ENCODE results near the gene ZBTB2. TPM values are rescaled to one million over a fixed set of nuclear protein-coding genes. Genes with fewer than 3 reads are reported as not detected.
"Not testable (repeated sequence)": the region's sequence is repeated elsewhere in the genome, so short reads cannot be mapped to it uniquely, and the experiment has no call there.

ZBTB2 gene
- total RNA-seq, 2 experiments from 2014 or later: 28.5 to 28.9 TPM

- POLR2A ChIA-PET: no interaction called here
- Mint-ChIP-seq H3K9me3 (no peaks in the 10 kb centered on the region), H3K4me3 (no peak overlapping the region), H3K36me3 (peaks cover 6% of the 10 kb centered on the region), H3K4me1 (peaks cover 7% of the 10 kb centered on the region), H3K27me3 (peaks cover 3% of the 10 kb centered on the region), H3K27ac (no peak overlapping the region)
- DNase-seq: no peak
- no peak for ATAC-seq (ENCODE audit: low read depth)
Measured at GRCh38 chr6:151353795-151354194, 37.6 kb downstream of the ZBTB2 start.

DNA sequence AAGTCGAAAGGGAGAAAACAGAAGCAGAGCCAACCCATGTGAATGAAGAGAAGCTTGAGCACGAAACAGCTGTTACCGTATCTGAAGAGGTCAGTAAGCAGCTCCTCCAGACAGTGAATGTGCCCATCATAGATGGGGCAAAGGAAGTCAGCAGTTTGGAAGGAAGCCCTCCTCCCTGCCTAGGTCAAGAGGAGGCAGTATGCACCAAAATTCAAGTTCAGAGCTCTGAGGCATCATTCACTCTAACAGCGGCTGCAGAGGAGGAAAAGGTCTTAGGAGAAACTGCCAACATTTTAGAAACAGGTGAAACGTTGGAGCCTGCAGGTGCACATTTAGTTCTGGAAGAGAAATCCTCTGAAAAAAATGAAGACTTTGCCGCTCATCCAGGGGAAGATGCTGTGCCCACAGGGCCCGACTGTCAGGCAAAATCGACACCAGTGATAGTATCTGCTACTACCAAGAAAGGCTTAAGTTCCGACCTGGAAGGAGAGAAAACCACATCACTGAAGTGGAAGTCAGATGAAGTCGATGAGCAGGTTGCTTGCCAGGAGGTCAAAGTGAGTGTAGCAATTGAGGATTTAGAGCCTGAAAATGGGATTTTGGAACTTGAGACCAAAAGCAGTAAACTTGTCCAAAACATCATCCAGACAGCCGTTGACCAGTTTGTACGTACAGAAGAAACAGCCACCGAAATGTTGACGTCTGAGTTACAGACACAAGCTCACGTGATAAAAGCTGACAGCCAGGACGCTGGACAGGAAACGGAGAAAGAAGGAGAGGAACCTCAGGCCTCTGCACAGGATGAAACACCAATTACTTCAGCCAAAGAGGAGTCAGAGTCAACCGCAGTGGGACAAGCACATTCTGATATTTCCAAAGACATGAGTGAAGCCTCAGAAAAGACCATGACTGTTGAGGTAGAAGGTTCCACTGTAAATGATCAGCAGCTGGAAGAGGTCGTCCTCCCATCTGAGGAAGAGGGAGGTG lies 38.7 kb downstream of the ZBTB2 start:
- H3K4me1 Mint-ChIP-seq: peaks cover under 1% of the 10 kb centered on the region
- H3K36me3 Mint-ChIP-seq: no peaks in the 10 kb centered on the region
- DNase-seq: no peak
- H3K27ac Mint-ChIP-seq: no peak overlapping the region
- POLR2A ChIA-PET: no interaction called here
- no peaks in the 10 kb centered on the region for H3K9me3 Mint-ChIP-seq
- peaks cover 3% of the 10 kb centered on the region for H3K27me3 Mint-ChIP-seq
- no peak for ATAC-seq (ENCODE audit: low read depth)
- no peak overlapping the region for H3K4me3 Mint-ChIP-seq

- POLR2A ChIA-PET: no interaction called here
- peaks cover 3% of the 10 kb centered on the region for H3K27me3 Mint-ChIP-seq
- H3K4me1 Mint-ChIP-seq: no peaks in the 10 kb centered on the region
- H3K4me3 Mint-ChIP-seq: no peak overlapping the region
- ATAC-seq (ENCODE audit: low read depth) (no peak), DNase-seq (no peak)
- H3K9me3 Mint-ChIP-seq: no peaks in the 10 kb centered on the region
- no peaks in the 10 kb centered on the region for H3K36me3 Mint-ChIP-seq
- no peak overlapping the region for H3K27ac Mint-ChIP-seq
Measured at GRCh38 chr6:151351731-151352130, 39.6 kb downstream of the ZBTB2 start.

- POLR2A ChIA-PET: no interaction called here
- H3K27ac Mint-ChIP-seq: no peak overlapping the region
- peaks cover 3% of the 10 kb centered on the region for H3K27me3 Mint-ChIP-seq
- no peaks in the 10 kb centered on the region for H3K36me3 Mint-ChIP-seq
- H3K4me3 Mint-ChIP-seq: no peak overlapping the region
- ATAC-seq (ENCODE audit: low read depth) (no peak), DNase-seq (no peak)
- no peaks in the 10 kb centered on the region for H3K9me3 Mint-ChIP-seq
- H3K4me1 Mint-ChIP-seq: no peaks in the 10 kb centered on the region
Measured at GRCh38 chr6:151351146-151351700, 40.1 kb downstream of the ZBTB2 start.

DNA sequence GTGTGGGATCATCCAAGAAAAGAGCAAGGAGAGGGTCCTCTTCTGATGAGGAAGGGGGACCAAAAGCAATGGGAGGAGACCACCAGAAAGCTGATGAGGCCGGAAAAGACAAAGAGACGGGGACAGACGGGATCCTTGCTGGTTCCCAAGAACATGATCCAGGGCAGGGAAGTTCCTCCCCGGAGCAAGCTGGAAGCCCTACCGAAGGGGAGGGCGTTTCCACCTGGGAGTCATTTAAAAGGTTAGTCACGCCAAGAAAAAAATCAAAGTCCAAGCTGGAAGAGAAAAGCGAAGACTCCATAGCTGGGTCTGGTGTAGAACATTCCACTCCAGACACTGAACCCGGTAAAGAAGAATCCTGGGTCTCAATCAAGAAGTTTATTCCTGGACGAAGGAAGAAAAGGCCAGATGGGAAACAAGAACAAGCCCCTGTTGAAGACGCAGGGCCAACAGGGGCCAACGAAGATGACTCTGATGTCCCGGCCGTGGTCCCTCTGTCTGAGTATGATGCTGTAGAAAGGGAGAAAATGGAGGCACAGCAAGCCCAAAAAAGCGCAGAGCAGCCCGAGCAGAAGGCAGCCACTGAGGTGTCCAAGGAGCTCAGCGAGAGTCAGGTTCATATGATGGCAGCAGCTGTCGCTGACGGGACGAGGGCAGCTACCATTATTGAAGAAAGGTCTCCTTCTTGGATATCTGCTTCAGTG lies 40.8 kb downstream of the ZBTB2 start:
- H3K27me3 Mint-ChIP-seq: peaks cover 3% of the 10 kb centered on the region
- H3K9me3 Mint-ChIP-seq: no peaks in the 10 kb centered on the region
- POLR2A ChIA-PET: no interaction called here
- DNase-seq (no peak), ATAC-seq (ENCODE audit: low read depth) (no peak)
- H3K36me3 Mint-ChIP-seq: no peaks in the 10 kb centered on the region
- no peak overlapping the region for H3K27ac Mint-ChIP-seq
- H3K4me1 Mint-ChIP-seq: no peaks in the 10 kb centered on the region
- no peak overlapping the region for H3K4me3 Mint-ChIP-seq

DNA sequence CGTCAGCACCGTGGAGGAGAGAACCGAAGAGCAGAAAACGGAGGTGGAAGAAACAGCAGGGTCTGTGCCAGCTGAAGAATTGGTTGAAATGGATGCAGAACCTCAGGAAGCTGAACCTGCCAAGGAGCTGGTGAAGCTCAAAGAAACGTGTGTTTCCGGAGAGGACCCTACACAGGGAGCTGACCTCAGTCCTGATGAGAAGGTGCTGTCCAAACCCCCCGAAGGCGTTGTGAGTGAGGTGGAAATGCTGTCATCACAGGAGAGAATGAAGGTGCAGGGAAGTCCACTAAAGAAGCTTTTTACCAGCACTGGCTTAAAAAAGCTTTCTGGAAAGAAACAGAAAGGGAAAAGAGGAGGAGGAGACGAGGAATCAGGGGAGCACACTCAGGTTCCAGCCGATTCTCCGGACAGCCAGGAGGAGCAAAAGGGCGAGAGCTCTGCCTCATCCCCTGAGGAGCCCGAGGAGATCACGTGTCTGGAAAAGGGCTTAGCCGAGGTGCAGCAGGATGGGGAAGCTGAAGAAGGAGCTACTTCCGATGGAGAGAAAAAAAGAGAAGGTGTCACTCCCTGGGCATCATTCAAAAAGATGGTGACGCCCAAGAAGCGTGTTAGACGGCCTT lies 41.6 kb downstream of the ZBTB2 start:
- no peak for ATAC-seq (ENCODE audit: low read depth)
- no peak overlapping the region for H3K27ac Mint-ChIP-seq
- POLR2A ChIA-PET: no interaction called here

GRCh38 chr6:151342750-151343149 lies 48.6 kb downstream of the ZBTB2 start:
- H3K27ac Mint-ChIP-seq; ATAC-seq (ENCODE audit: low read depth); H3K4me3 Mint-ChIP-seq; H3K27me3 Mint-ChIP-seq; H3K36me3 Mint-ChIP-seq; H3K4me1 Mint-ChIP-seq; DNase-seq; H3K9me3 Mint-ChIP-seq; POLR2A ChIA-PET: not testable (repeated sequence)

More for the DNA sequence above, 41.6 kb downstream of the ZBTB2 start:
- no peak for DNase-seq
- Mint-ChIP-seq H3K36me3 (no peaks in the 10 kb centered on the region), H3K4me1 (no peaks in the 10 kb centered on the region), H3K9me3 (no peaks in the 10 kb centered on the region), H3K27me3 (peaks cover 3% of the 10 kb centered on the region), H3K4me3 (no peak overlapping the region)

GRCh38 chr6:151341476-151342195 lies 49.7 kb downstream of the ZBTB2 start:
- ATAC-seq (ENCODE audit: low read depth): no peak
- no peak for DNase-seq
- no peak overlapping the region for H3K27ac Mint-ChIP-seq
- no peak overlapping the region for H3K4me3 Mint-ChIP-seq
- peaks cover 13% of the 10 kb centered on the region for H3K27me3 Mint-ChIP-seq
- H3K36me3 Mint-ChIP-seq: no peaks in the 10 kb centered on the region
- no peaks in the 10 kb centered on the region for H3K9me3 Mint-ChIP-seq
- POLR2A ChIA-PET: no interaction called here
- no peaks in the 10 kb centered on the region for H3K4me1 Mint-ChIP-seq

GRCh38 chr6:151340219-151340978 lies 51.0 kb downstream of the ZBTB2 start:
- Mint-ChIP-seq H3K27ac (no peak overlapping the region), H3K36me3 (no peaks in the 10 kb centered on the region), H3K27me3 (peaks cover 15% of the 10 kb centered on the region), H3K9me3 (no peaks in the 10 kb centered on the region), H3K4me3 (no peak overlapping the region), H3K4me1 (no peaks in the 10 kb centered on the region)
- DNase-seq: no peak
- ATAC-seq (ENCODE audit: low read depth): no peak
- POLR2A ChIA-PET: no interaction called here

GRCh38 chr6:151339369-151339768 lies 52.0 kb downstream of the ZBTB2 start:
- no peak for ATAC-seq (ENCODE audit: low read depth)
- Mint-ChIP-seq H3K4me3 (no peak overlapping the region), H3K27me3 (peaks cover 15% of the 10 kb centered on the region), H3K9me3 (no peaks in the 10 kb centered on the region), H3K4me1 (peaks cover 3% of the 10 kb centered on the region), H3K27ac (no peak overlapping the region), H3K36me3 (no peaks in the 10 kb centered on the region)
- no peak for DNase-seq
- POLR2A ChIA-PET: no interaction called here

GRCh38 chr6:151338651-151339200 lies 52.6 kb downstream of the ZBTB2 start:
- H3K27ac Mint-ChIP-seq: no peak overlapping the region
- H3K4me3 Mint-ChIP-seq: no peak overlapping the region
- ATAC-seq (ENCODE audit: low read depth): no peak
- no peaks in the 10 kb centered on the region for H3K36me3 Mint-ChIP-seq
- peaks cover 15% of the 10 kb centered on the region for H3K27me3 Mint-ChIP-seq
- no peak for DNase-seq
- peaks cover 3% of the 10 kb centered on the region for H3K4me1 Mint-ChIP-seq
- POLR2A ChIA-PET: no interaction called here
- H3K9me3 Mint-ChIP-seq: no peaks in the 10 kb centered on the region

DNA sequence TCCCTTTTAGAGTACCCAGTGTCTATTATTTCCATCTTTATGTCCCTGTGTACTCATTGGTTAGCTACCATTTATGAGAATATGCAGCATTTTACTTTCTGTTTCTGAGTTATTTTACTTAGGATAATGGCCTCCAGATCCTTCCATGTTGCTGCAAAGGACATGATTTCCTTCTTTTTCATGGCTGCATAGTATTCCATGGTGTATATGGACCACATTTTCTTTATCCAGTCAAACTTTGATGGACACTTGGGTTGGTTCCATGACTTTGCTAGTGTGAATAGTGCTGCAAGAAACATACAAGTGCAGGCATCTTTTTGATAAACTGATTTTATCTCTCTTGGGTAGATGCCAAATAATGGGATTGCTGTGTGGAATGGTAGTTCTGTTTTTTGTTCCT lies 55.4 kb downstream of the ZBTB2 start:
- no peaks in the 10 kb centered on the region for H3K9me3 Mint-ChIP-seq
- POLR2A ChIA-PET: interaction anchor here (0.5 kb wide), 1 partner anchor 107 kb away, joined by 3 read pairs; no protein-coding TSS in a partner anchor
- ATAC-seq (ENCODE audit: low read depth): no peak

More for the DNA sequence above, 55.4 kb downstream of the ZBTB2 start:
- Mint-ChIP-seq H3K36me3 (no peaks in the 10 kb centered on the region), H3K27me3 (peaks cover 17% of the 10 kb centered on the region), H3K27ac (no peak overlapping the region), H3K4me3 (no peak overlapping the region), H3K4me1 (peaks cover 3% of the 10 kb centered on the region)
- DNase-seq: no peak
